K562 (cell line): ENCODE data around the gene THOC5. TPM values are rescaled to one million over a fixed set of nuclear protein-coding genes. Genes with fewer than 3 reads are reported as not detected.

Source experiments
- ATAC-seq: fragments of 200-7000 bp; cut with Tn5 transposase; 3 replicates; pipeline ENCODE4 v1.9.1; 2020; ENCODE audit warnings: moderate library complexity
- BruUV-seq: library from RNA; stranded (reverse); fragments of 400-500 nt; replicated peaks from 2 replicates; lab custom pipeline; 2021; lab: Mats Ljungman, UMichigan
- CTCF ChIA-PET: fragments of 300-600 bp; formaldehyde crosslinking; extraction: SDS; loops from one replicate; lab custom pipeline; 2021; ENCODE audit warnings: low intra/inter-chr PET ratio; lab: Yijun Ruan, JAX
- POLR2A ChIA-PET: fragments of 300-600, 350-650 bp; sonication (Branson Sonifier 250); formaldehyde crosslinking; extraction: SDS; loops from one replicate; lab custom pipeline; 2021; ENCODE audit warnings: antibody characterized with exemption, inconsistent platforms; lab: Yijun Ruan, JAX
- DNase-seq, 4 experiments: peaks; one replicate each; pipeline versions ENCODE4 v3.0.0 to v3.0.0-alpha.2; 2011 to 2018; ENCODE audit warnings: low spot score in 3 of 4, mixed read lengths in 3 of 4; ENCODE audit errors: extremely low read depth in 1 of 4
- FAIRE-seq: peaks from 2 replicates; lab custom pipeline; 2011; peaks lifted over from hg19 to GRCh38; lab: Jason Lieb, UNC
- H2AFZ ChIP-seq: 2 replicates; pipeline ENCODE4 v1.6.0; 2011; ENCODE audit warnings: low read depth, low read length, control low read depth, inconsistent platforms
- H3K27ac ChIP-seq: fragments of 200-600 bp; 3 replicates; pipeline ENCODE4 v1.8.0; 2011; ENCODE audit warnings: low read depth, mild to moderate bottlenecking, control low read depth, inconsistent platforms, low read length, moderate library complexity, mixed read lengths; ENCODE audit errors: extremely low read depth
- H3K27me3 ChIP-seq, 2 experiments: fragments of 300-600 bp in 1 of 2; 2 replicates in 1 of 2; 3 replicates in 1 of 2; pipeline versions ENCODE4 v1.6.0 to v1.8.0; 2011; ENCODE audit warnings: inconsistent platforms in 2 of 2, low read length in 2 of 2, mild to moderate bottlenecking in 1 of 2, mixed read lengths in 1 of 2, moderate library complexity in 1 of 2; ENCODE audit not compliant: control insufficient read depth in 2 of 2, insufficient read depth in 2 of 2
- H3K36me3 ChIP-seq: fragments of 300-600 bp; 3 replicates; pipeline ENCODE4 v1.8.0; 2011; ENCODE audit warnings: mild to moderate bottlenecking, low read length, inconsistent platforms; ENCODE audit not compliant: control insufficient read depth, insufficient read depth
- H3K4me1 ChIP-seq, 2 experiments: fragments of 200-600 bp in 1 of 2; replicated peaks in 1 of 2; 2 replicates in 1 of 2; 3 replicates in 1 of 2; pipeline versions ENCODE4 v1.5.1 to v1.8.0; 2011; ENCODE audit warnings: inconsistent platforms in 2 of 2, low read length in 2 of 2, mild to moderate bottlenecking in 1 of 2, mixed read lengths in 1 of 2, moderate library complexity in 1 of 2; ENCODE audit not compliant: control insufficient read depth in 2 of 2, insufficient read depth in 2 of 2
- H3K4me2 ChIP-seq: 2 replicates; pipeline ENCODE4 v1.6.1; 2011; ENCODE audit warnings: low read length, control low read depth, inconsistent platforms, mixed read lengths; ENCODE audit not compliant: insufficient read depth
- H3K4me3 ChIP-seq: fragments of 200-600 bp; sonication (generic), shearing (Covaris generic); 2 replicates; pipeline ENCODE4 v1.5.1; 2016; ENCODE audit warnings: control low read depth, inconsistent platforms
- H3K79me2 ChIP-seq: fragments of 200-600 bp; 3 replicates; pipeline ENCODE4 v1.8.0; 2011; ENCODE audit warnings: low read length, inconsistent platforms; ENCODE audit not compliant: control insufficient read depth, insufficient read depth
- H3K9ac ChIP-seq, 2 experiments: 2 replicates each; pipeline versions ENCODE4 v1.6.0 to v1.6.1; 2011; ENCODE audit warnings: low read depth in 2 of 2, low read length in 2 of 2, control low read depth in 1 of 2, inconsistent platforms in 1 of 2, mild to moderate bottlenecking in 1 of 2, mixed read lengths in 1 of 2; ENCODE audit not compliant: insufficient read depth in 1 of 2
- H3K9me1 ChIP-seq: one replicate; pipeline ENCODE4 v1.6.0; 2011; ENCODE audit warnings: inconsistent platforms, mild to moderate bottlenecking, low read length, moderate library complexity; ENCODE audit not compliant: control insufficient read depth, insufficient read depth
- H3K9me3 ChIP-seq: replicated peaks from 2 replicates; pipeline ENCODE4 v1.5.1; 2011; ENCODE audit warnings: low read depth, low read length, inconsistent platforms; ENCODE audit not compliant: control insufficient read depth, insufficient read depth
- H4K20me1 ChIP-seq: replicated peaks from 2 replicates; pipeline ENCODE4 v1.6.1; 2011; ENCODE audit warnings: low read length, inconsistent platforms, mixed read lengths; ENCODE audit not compliant: control insufficient read depth, insufficient read depth
- ATF2 ChIP-seq: sonication (generic); formaldehyde crosslinking; IDR thresholded peaks from 2 replicates; pipeline ENCODE4 v1.8.1; 2022; ENCODE audit warnings: missing genetic modification reagents
- CREBBP ChIP-seq: IDR thresholded peaks from one replicate; pipeline ENCODE4 v1.6.1; 2012; ENCODE audit warnings: low read depth, mild to moderate bottlenecking, control low read depth, inconsistent platforms, low read length
- FOS ChIP-seq: IDR thresholded peaks from 3 replicates; pipeline ENCODE4 v1.6.1; 2011; ENCODE audit not compliant: insufficient read length; ENCODE audit errors: extremely low read depth
- GABPB2 ChIP-seq: fragments of 250-450 bp; sonication (Bioruptor Pico); conservative IDR thresholded peaks from 2 replicates; pipeline ENCODE4 v1.5.1; 2021; ENCODE audit warnings: mild to moderate bottlenecking
- HMG20B ChIP-seq: fragments of 250-450 bp; sonication (Bioruptor Pico); IDR thresholded peaks from 2 replicates; pipeline ENCODE4 v1.5.0; 2021; ENCODE audit warnings: mild to moderate bottlenecking
- KDM2B ChIP-seq: fragments of 250-450 bp; sonication (Bioruptor Pico); IDR thresholded peaks from 2 replicates; pipeline ENCODE4 v1.8.0; 2021; ENCODE audit warnings: mild to moderate bottlenecking, moderate library complexity
- NR1H2 ChIP-seq: sonication (generic); formaldehyde crosslinking; IDR thresholded peaks from 2 replicates; pipeline ENCODE4 v1.4.0; 2020; ENCODE audit warnings: mild to moderate bottlenecking, missing genetic modification reagents
- SFPQ ChIP-seq: fragments of 200-400 bp; formaldehyde crosslinking; IDR thresholded peaks from 2 replicates; pipeline ENCODE4 v1.6.1; 2017; ENCODE audit warnings: mild to moderate bottlenecking, low read depth, low read length, moderate library complexity
- SP1 ChIP-seq: sonication (generic); formaldehyde crosslinking; IDR thresholded peaks from 2 replicates; pipeline ENCODE4 v1.8.1; 2022; ENCODE audit warnings: mild to moderate bottlenecking, missing genetic modification reagents
- TAL1 ChIP-seq: fragments of 450-650 bp; IDR thresholded peaks from 2 replicates; pipeline ENCODE4 v1.6.1; 2016; ENCODE audit warnings: mild to moderate bottlenecking
- TBP ChIP-seq: optimal IDR thresholded peaks from 2 replicates; pipeline ENCODE3; 2011; ENCODE audit warnings: low read depth, low read length, improper control_type of control experiment
- TEAD4 ChIP-seq, 2 experiments: sonication (generic) in 1 of 2; formaldehyde crosslinking in 1 of 2; IDR thresholded peaks; 2 replicates each; pipeline versions ENCODE4 v1.6.1 to v1.8.0; 2012 to 2022; ENCODE audit warnings: borderline replicate concordance in 1 of 2, inconsistent platforms in 1 of 2, low read length in 1 of 2, mild to moderate bottlenecking in 1 of 2, missing genetic modification reagents in 1 of 2
- ZNF217 ChIP-seq: sonication (generic); formaldehyde crosslinking; IDR thresholded peaks from 2 replicates; pipeline ENCODE4 v1.8.0; 2022; ENCODE audit warnings: mild to moderate bottlenecking, missing genetic modification reagents
- ZNF740 ChIP-seq, 3 experiments: fragments of 200-800 bp in 1 of 3; sonication (Bioruptor generic) in 1 of 3; sonication (generic) in 1 of 3; formaldehyde crosslinking in 1 of 3; IDR thresholded peaks; 2 replicates each; pipeline versions ENCODE4 v1.6.1 to v1.8.0; 2016 to 2022; ENCODE audit warnings: mild to moderate bottlenecking in 2 of 3, missing compliant biosample characterization in 2 of 3, missing genetic modification characterization in 2 of 3, missing genetic modification reagents in 1 of 3
- WGBS: fragments of 100-300 bp; shearing (Covaris generic); methylation state at CpG from one replicate; pipeline ENCODE4 v1.1.6; 2016; ENCODE audit warnings: low coverage, mixed read lengths; ENCODE audit not compliant: insufficient coverage; ENCODE audit errors: missing lambda C conversion rate; 5-methylcytosine and 5-hydroxymethylcytosine counted together
- in situ Hi-C: fragments of 300-500 bp; cut with MboI; formaldehyde crosslinking; loops from 4 replicates; pipeline ENCODE4 v1.15.0; 2018; ENCODE audit warnings: inconsistent platforms, mixed read lengths
- intact Hi-C: fragments of 100-400 bp; cut with micrococcal nuclease; formaldehyde crosslinking; loops from 2 replicates; pipeline ENCODE4 v1.14.2; 2022
- polyA plus RNA-seq, 8 experiments: library from polyadenylated mRNA; depleted of rRNA in 4 of 8; stranded (reverse) in 5 of 8; unstranded in 3 of 8; fragments of >200 nt; fragmentation: Nextera tagmentation in 2 of 8; fragmentation: Illumina TruSeq in 1 of 8; extraction: Ambion mirVana in 2 of 8; extraction: Trizol in 1 of 8; gene quantifications; 2 replicates each; pipeline versions ENCODE4 v1.2.1 to v1.2.3, GENCODE V29; 2011 to 2014; ENCODE audit warnings: inconsistent platforms in 1 of 8, missing spikeins in 1 of 8
- total RNA-seq, 7 experiments: library from RNA; depleted of rRNA in 6 of 7; stranded (reverse); fragments of >200 nt in 6 of 7; fragmentation: Illumina TruSeq in 2 of 7; extraction: Trizol in 2 of 7; gene quantifications; 2 replicates each; pipeline versions ENCODE4 v1.2.1 to v1.2.3, GENCODE V29; 2011 to 2021; ENCODE audit warnings: low replicate concordance in 1 of 7

The THOC5 gene
- total and polyA plus RNA-seq, 9 of the 15 experiments (the other 6 are each of a cell fraction or from before 2014, with no cell fraction given): 45.3 to 96.5 (median 51.4) TPM

- no peaks in the 10 kb centered on the region for H3K9me3 ChIP-seq
- CTCF ChIA-PET: no interaction called here
- H3K4me2 ChIP-seq: no peak overlapping the region
- no peak overlapping the region for H2AFZ ChIP-seq
- ATAC-seq: no peak
- TF ChIP-seq NR1H2 (CRISPR knock-in tag): no peak
- no peak for TF ChIP-seq TBP
- TF ChIP-seq SP1: no peak
- no peak for TF ChIP-seq ATF2 (CRISPR knock-in tag)
- TF ChIP-seq TEAD4 (IDR thresholded peaks at IDR 0.05; ENCODE audit: low read length): no peak
- TF ChIP-seq TEAD4 (CRISPR knock-in tag; IDR thresholded peaks at IDR 0.05; ENCODE audit: borderline replicate concordance): no peak
- TF ChIP-seq ZNF740 (CRISPR knock-in tag; IDR thresholded peaks at IDR 0.05): no peak
- no peak for TF ChIP-seq ZNF740 (tag; IDR thresholded peaks at IDR 0.05)
- no peak for TF ChIP-seq HMG20B (CRISPR knock-in tag)
- TF ChIP-seq ZNF217 (CRISPR knock-in tag): no peak
- TF ChIP-seq SFPQ: no peak
- no peak for TF ChIP-seq KDM2B (CRISPR knock-in tag)
- TF ChIP-seq GABPB2 (CRISPR knock-in tag): no peak
- no peak for TF ChIP-seq TAL1
- no peak for TF ChIP-seq FOS
- no peak for TF ChIP-seq CREBBP
- TF ChIP-seq, all 486 proteins: peak for 0
- no peak overlapping the region for H3K4me3 ChIP-seq
- no peaks in the 10 kb centered on the region for H3K27me3 ChIP-seq
- no peaks in the 10 kb centered on the region for H3K79me2 ChIP-seq
- POLR2A ChIA-PET: no interaction called here
- in situ Hi-C loops: no loop called here
- DNase-seq: no peak
- intact Hi-C loops: no loop called here
- no TSS peak for BruUV-seq
- no peak overlapping the region for H3K9ac ChIP-seq
- no peak for FAIRE-seq
- no peaks in the 10 kb centered on the region for H3K9me1 ChIP-seq
- no peaks in the 10 kb centered on the region for H3K4me1 ChIP-seq
- H3K36me3 ChIP-seq: peaks cover 70% of the 10 kb centered on the region; the same call in 2 of the 3 replicates
- no peak overlapping the region for H3K27ac ChIP-seq
- 79% methylated on average over 2 of the region's 2 CpGs for WGBS
- no peaks in the 10 kb centered on the region for H4K20me1 ChIP-seq
These were observed 43.0 kb downstream of the THOC5 start for GRCh38 chr22:29510542-29510941.
